Esophagus muscularis mucosa (tissue), 4 donors: ENCODE data around the gene TRIM23. TPM values are rescaled to one million over a fixed set of nuclear protein-coding genes. Genes with fewer than 3 reads are reported as not detected.

ENCODE experiments used
- DNase-seq: peaks from one replicate; pipeline ENCODE4 v3.0.0-alpha.2; 2017; ENCODE audit errors: extremely low spot score
- H3K27ac ChIP-seq, 4 donors: fragments of 200-600 bp; sonication (generic); replicated peaks in 1 of 4; 1 replicate in 3 of 4; 2 replicates in 1 of 4; pipeline ENCODE4 v1.5.1; 2016 to 2019; ENCODE audit warnings: mild to moderate bottlenecking in 1 of 4
- H3K27me3 ChIP-seq, 4 donors: fragments of 200-600 bp; sonication (generic); one replicate each; pipeline versions ENCODE4 v1.5.1 to v1.6.0; 2016 to 2019
- H3K36me3 ChIP-seq, 4 donors: fragments of 200-600 bp; sonication (generic); one replicate each; pipeline ENCODE4 v1.5.1; 2016 to 2019
- H3K4me1 ChIP-seq, 4 donors: fragments of 200-600 bp; sonication (generic); one replicate each; pipeline ENCODE4 v1.5.1; 2016 to 2019
- H3K4me3 ChIP-seq, 4 donors: fragments of 200-600 bp; sonication (generic); 1 replicate in 2 of 4; 2 replicates in 2 of 4; pipeline ENCODE4 v1.5.1; 2016 to 2019; ENCODE audit warnings: mild to moderate bottlenecking in 4 of 4, moderate library complexity in 1 of 4
- H3K9me3 ChIP-seq, 4 donors: fragments of 200-600 bp; sonication (generic); 1 replicate in 3 of 4; 2 replicates in 1 of 4; pipeline ENCODE4 v1.5.1; 2016 to 2019
- CTCF ChIP-seq, 3 experiments: fragments of 200-600 bp in 2 of 3; fragments of 450-650 bp in 1 of 3; sonication (generic) in 2 of 3; IDR thresholded peaks; one replicate each; pipeline ENCODE4 v1.5.1; 2017 to 2019; ENCODE audit warnings: antibody characterized with exemption in 3 of 3, mild to moderate bottlenecking in 2 of 3, moderate library complexity in 1 of 3
- EP300 ChIP-seq: sonication (generic); formaldehyde crosslinking; IDR thresholded peaks from one replicate; pipeline ENCODE4 v1.6.1; 2017; ENCODE audit warnings: antibody characterized with exemption
- POLR2A ChIP-seq: fragments of 450-650 bp; IDR thresholded peaks from one replicate; pipeline ENCODE4 v1.6.1; 2017; ENCODE audit warnings: antibody characterized with exemption, moderate library complexity, mild to moderate bottlenecking, low read depth
- POLR2AphosphoS5 ChIP-seq, 2 donors: sonication (generic); formaldehyde crosslinking; IDR thresholded peaks; one replicate each; pipeline ENCODE4 v1.6.1; 2017; ENCODE audit warnings: antibody characterized with exemption in 2 of 2
- WGBS: methylation state at CpG from one replicate; pipeline ENCODE4 v1.1.5; 2018; 5-methylcytosine and 5-hydroxymethylcytosine counted together
- intact Hi-C: fragments of 100-400 bp; cut with DNase I; formaldehyde crosslinking; loops from one replicate; pipeline ENCODE4 v1.15.1; 2023
- small RNA-seq, 3 donors: library from RNA; depleted of rRNA; stranded (forward); fragments of <200 nt; gene quantifications; one replicate each; pipeline ENCODE3, GENCODE V24; 2016
- total RNA-seq, 4 donors: library from RNA; depleted of rRNA; stranded (reverse); fragments of >200 nt; gene quantifications; one replicate each; pipeline versions ENCODE4 v1.1.0 to v1.2.1, GENCODE V29; 2016

Gene TRIM23
- total RNA-seq, 4 donors from 2014 or later = 16.2 to 29.5 (median 17.6) TPM

GRCh38 chr5:65544473-65544872, 79.7 kb downstream of the TRIM23 start:
- TF ChIP-seq EP300 = no peak
- no peak for TF ChIP-seq CTCF (IDR thresholded peaks at IDR 0.05)
- no peak for TF ChIP-seq POLR2AphosphoS5 (IDR thresholded peaks at IDR 0.05)
- no peak for TF ChIP-seq POLR2A
- H3K36me3 ChIP-seq = no peaks in the 10 kb centered on the region
- no peak overlapping the region for H3K27ac ChIP-seq
- H3K4me3 ChIP-seq = no peak overlapping the region
- DNase-seq = no peak
- no peaks in the 10 kb centered on the region for H3K4me1 ChIP-seq
- no peaks in the 10 kb centered on the region for H3K27me3 ChIP-seq
- WGBS = 97% methylated on average over 4 of the region's 4 CpGs
- H3K9me3 ChIP-seq = no peaks in the 10 kb centered on the region
- intact Hi-C loops = no loop called here

DNA sequence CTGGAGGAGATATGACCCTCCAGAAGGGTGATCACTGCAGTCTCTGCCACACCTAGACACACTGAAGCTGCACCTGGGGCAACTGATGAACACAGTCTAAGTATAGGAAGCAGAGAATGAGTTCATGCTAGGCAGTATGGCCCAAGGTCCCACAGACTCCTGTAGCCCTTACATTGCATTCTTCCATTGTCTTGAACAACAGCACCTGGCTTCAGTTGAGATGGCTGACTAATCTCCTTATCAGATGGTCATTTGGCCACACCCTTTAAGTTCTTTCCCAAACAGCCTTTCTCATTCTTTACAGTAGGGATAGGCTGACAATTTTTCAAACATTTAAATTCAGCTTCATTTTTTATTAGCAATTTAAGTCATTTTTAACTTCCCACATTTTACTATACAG, 84.3 kb downstream of the TRIM23 start:
- Histone ChIP-seq H3K4me3 (no peak overlapping the region), H3K4me1 (no peaks in the 10 kb centered on the region), H3K27me3 (no peaks in the 10 kb centered on the region), H3K9me3 (no peaks in the 10 kb centered on the region), H3K27ac (no peak overlapping the region), H3K36me3 (no peaks in the 10 kb centered on the region)
- intact Hi-C loops = no loop called here
- DNase-seq = no peak
- TF ChIP-seq POLR2A = no peak
- no peak for TF ChIP-seq EP300
- no peak for TF ChIP-seq CTCF (IDR thresholded peaks at IDR 0.05)
- TF ChIP-seq POLR2AphosphoS5 (IDR thresholded peaks at IDR 0.05) = no peak

Small RNAs within 50 kb of the gene (small RNA-seq; reads per million reads assigned to genes)
- 0 reads per million in 3 donors for gene RNU6-540P

Other genes starting within 250 kb of the TRIM23 start
- 1 to 10 TPM; 1.4 to 4.2 (median 2.7) TPM for gene ADAMTS6, start 142.4 kb downstream of the TRIM23 start, total RNA-seq
- 1 to 10 TPM in 1 of 4 donors, under 1 TPM in 1, not detected in 2; 0.57 to 1.2 TPM for gene CENPK, start 61.2 kb downstream of the TRIM23 start, total RNA-seq
- gene PPWD1, start 61.0 kb downstream of the TRIM23 start, total RNA-seq = 10 to 100 TPM; 24.4 to 48.6 (median 30.0) TPM
- gene SHLD3, start 694 bp upstream of the TRIM23 start, total RNA-seq = 1 to 10 TPM in 3 of 4 donors, under 1 TPM in 1; 0.86 to 3.3 (median 2.2) TPM
- 10 to 100 TPM; 15.4 to 29.5 (median 16.7) TPM for gene TRAPPC13, start 694 bp upstream of the TRIM23 start, total RNA-seq
- 10 to 100 TPM; 11.4 to 16.5 (median 14.4) TPM for gene SGTB, start 97.8 kb upstream of the TRIM23 start, total RNA-seq
- gene NLN, start 97.9 kb upstream of the TRIM23 start, total RNA-seq = 10 to 100 TPM in 1 of 4 donors, 1 to 10 TPM in 3; 8.7 to 11.9 (median 9.1) TPM